NCI-H69 (cell line): Measurements from ENCODE around the gene NLK.

Experiments used
- DNase-seq: peaks from one replicate; lab custom pipeline; 2025; lab: John Stamatoyannopoulos, UW

The NLK gene

DNA sequence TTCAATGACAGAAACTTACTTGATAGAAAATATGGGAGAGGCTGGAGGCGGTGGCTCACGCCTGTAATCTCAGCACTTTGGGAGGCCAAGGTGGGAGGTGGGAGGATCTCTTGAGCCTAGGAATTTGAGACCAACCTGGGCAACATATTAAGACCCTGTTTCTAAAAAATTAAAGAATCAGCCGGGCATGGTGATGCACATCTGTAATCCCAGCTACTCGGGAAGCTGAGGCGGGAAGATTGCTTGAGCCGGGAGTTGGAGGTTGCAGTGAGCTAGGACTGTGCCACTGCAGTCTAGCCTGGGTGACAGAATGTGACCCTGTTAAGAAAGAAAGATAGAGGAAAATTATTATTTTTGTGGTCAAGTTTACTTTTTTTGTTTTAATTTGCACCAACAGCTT is 2.1 kb upstream of the NLK start:
- peak; percentile 36 for DNase-seq

DNA sequence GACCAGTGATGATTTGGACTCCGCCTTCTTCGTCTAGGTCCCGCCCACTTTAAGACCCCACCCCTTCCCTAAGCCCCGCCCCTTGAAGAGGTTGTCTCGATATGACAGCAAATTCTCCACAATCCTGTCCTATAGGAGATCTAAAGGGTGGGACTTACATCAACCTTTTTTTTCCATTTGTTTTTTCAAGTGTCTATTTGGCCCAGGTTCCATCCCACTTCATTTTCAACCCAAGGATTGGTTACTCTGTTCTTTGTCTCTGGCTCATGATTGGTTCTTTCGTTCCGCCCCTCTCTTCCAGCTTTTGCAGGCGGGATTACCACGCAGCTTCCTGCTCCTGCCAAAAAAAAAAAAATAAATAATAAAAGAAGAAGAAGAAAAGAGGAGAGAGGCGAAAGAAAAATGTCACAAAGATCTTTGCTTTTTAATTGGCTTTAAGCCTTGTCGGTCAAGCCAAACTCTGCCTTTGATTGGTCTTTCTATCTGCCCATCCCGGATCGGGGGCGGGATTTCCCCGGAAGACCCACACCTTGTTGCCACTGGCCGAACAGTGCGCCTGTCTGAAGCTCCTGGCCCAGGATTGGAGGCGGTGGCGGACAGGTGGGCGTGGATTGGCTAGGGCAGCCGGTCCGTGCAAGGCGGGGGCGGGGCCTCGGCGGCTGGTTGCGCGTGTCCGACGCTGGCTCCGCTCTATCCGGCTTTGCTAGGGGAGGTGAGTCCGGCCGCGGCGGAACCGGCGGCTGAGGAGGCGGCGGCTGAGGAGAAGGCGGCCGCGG is 1.2 kb upstream of the NLK start:
- peak; percentile 99 for DNase-seq

DNA sequence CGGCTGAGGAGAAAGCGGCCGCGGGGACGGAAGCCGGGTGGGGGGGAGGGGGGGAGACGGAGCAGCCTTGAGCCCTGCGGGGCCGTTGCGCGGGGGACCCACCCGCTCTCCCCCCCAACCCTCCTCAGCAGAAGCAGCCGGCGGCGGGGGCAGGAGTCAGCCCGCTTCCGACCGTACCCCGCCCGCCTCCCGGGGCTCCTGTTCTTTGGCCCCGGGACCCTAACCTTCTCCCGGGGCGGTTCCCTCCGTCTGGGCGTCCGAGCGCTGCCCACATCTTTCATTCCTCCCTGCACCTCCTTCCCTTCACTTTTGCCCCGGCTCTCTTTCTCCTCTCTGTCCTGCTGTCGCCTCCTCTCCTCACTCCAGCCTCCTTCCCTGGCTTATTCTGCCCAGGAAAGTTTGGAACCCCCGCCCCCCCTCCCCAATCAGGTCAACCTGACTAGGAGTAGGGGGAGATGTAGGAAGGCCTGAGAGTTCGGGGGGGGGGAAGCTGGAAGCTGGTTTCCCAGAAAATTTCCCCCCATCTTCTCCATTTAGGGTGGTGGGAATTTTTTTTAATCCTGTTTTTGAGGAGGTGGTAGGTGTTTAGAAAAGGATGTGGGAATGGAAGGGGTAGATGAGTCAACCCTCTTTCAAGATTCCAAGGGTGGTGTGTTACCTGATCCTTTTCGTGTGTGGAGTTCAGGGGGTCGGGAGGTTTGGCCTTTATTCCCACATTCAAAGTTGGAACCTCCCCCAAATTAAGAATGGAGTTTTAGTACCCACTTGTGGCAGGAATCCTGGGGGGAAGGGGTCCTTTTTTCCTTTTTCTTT is 427 bp upstream of the NLK start:
- peak; percentile 69 for DNase-seq

DNA sequence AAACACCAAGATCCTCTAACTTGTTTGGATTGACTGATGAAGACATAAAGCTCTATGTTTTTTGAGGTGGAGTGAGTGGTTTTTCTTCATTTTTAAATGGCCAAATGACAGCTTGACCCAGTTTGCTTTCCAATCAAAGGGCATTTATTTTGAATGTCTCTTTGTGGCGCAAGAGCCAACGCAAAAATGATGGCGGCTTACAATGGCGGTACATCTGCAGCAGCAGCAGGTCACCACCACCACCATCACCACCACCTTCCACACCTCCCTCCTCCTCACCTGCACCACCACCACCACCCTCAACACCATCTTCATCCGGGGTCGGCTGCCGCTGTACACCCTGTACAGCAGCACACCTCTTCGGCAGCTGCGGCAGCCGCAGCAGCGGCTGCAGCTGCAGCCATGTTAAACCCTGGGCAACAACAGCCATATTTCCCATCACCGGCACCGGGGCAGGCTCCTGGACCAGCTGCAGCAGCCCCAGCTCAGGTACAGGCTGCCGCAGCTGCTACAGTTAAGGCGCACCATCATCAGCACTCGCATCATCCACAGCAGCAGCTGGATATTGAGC is 329 bp downstream of the NLK start:
- DNase-seq = no peak

DNA sequence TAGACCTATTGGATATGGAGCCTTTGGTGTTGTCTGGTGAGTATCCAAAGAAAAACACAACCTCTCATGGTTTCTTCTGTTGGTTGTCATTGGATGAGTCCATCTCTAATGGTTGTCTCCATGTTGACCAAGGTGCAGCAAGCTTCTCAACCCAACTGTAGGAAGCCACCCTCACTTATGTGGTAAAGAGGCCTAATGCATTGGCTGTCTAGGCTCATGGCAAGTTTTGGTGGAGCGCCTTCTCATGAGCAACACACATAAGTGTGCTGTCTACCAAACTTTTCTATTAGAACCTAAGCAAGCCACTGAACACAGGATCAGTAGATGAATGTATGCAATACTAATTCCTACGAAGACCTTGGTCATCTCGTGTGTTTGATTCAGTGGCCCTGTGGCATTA is 819 bp downstream of the NLK start:
- DNase-seq = no peak

DNA sequence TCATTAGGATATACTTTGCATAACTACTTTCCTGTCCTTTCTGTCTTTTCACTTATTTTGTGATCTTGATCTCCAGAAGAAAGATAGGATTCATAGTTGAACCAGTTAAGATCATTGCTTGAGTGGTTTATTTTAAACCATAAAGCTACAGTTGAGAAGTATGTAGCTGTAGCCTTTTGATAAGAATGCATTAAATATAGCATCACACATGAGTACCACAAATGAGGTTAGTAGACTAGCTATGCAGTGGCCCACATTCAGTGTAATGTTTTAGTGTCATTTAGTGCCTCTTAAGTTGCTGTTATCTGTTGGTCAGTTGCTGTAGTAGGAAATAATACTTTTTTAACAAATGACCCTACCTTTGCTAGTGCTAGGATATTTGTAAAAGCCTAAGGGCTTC is 1.3 kb downstream of the NLK start:
- DNase-seq = peak; percentile 6

DNA sequence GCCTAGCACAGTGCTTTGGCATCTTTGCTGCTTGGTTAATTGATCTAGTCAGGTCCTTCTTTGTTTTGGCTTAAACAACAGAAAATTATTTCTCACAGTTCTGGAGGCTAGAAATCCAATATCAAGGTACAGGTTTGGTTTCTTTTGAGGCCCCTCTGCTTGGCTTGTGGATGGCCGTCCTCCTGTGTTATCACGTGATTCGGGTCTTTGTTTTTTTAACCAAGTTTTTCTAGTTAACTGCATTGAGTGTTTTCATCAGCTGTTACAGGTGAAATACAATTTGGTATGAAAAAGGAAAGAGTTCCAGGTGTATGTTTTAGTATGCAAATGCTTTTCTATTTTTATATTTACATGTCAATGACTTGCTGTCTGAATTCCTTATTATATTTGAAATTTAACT is 2.8 kb downstream of the NLK start:
- no peak for DNase-seq

GRCh38 chr17:28046034-28046825 is 3.8 kb downstream of the NLK start:
- DNase-seq = no peak

- no peak for DNase-seq
Observed at GRCh38 chr17:28047806-28048205, 5.3 kb downstream of the NLK start.

DNA sequence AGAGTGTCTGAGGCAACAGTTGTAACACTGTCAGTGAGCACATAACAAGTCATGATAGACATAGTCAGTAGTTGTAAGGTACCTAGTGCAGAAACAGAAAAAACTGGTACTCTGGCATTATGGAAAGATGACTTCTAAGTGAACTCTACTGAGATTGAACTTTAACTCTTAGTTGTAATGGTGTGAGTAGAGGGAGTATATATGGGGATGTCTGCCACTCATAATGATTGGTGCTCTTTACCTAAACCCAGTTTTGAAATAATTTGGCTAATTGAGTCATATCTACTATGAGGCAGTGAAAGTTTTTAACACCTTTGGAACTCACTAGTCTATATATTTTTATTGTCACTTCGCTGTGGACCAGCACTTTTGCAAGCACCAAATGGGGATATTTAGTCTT is 6.6 kb downstream of the NLK start:
- no peak for DNase-seq

DNA sequence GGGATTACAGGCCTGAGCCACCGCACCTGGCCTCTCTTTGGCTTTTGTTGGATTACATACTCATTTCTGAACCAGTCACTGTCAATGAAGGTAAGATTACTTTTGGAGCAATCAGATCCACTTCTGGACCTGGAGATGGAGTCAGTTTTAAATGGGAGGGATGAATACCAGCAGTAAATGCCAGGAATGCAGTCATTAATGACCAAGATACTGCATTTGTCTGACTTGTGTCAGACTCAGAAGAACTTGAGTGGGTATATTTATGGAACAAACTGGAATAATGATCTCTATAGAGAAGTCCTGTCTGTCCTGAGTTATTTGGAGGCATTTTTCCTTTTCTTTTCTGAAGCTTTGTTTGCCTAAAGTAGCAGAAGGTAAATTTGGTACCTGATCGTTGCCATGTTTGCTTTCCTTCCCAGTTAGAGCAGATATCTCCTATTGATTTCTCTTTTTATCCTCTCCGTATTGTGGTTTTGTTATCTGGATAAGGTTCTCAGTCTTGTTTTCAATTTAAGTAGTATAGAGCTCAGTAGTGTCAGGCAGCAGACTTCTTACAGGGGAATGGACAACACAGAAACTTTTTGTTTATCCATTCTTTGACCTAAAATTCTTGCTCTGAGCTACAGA is 10.7 kb downstream of the NLK start:
- DNase-seq = peak; percentile 61

DNA sequence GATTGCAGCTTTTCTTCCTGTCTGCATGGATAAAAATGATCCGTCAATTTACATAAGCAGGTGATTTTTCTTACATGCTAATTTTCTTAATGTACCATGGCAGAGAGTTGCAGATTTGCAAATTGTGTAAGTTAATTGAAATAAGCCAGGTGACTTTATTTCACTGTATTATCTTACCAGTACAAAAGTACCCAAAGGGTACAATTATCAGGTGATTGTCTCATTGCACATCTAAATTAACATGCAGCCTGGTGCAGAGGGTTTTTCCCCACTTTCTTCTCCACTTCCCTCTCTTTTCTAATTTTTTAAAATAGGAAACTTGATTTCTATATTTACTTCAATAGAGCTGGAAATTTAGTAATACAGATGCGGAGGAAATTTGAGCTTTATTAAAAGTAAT is 11.2 kb downstream of the NLK start:
- DNase-seq = peak; percentile 81

DNA sequence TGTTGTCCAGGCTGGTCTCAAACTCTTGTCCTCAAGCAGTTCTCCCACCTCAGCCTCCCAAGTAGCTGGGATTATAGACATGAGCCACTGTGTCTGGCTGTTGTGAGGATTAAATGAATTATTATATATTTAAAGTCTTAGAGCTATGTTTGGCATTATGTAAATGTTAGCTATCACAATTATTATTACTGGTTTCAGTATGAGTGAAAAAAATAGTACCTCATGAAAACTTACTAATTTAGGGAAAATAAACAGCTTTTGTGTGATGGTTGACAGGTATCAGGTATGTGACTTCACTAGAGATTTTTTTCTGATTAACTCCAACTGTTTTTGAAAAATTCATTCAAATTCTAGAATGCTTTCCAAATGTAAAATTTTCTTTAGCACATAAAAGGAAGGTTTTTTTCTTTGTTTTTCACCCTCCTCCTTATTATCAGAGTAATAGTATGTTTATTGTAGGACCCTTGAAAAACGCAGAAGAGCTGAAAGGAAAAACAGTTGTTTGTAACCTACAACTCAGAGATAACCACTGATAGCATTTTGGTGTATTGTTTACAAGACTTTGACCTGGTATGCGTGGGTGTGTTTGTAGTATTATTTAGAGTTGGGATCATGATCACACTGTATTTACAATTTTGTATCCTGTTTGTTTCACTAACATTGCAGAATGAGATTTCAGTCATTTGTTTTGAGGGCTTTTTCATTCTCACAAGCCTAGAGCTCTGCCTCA is 13.2 kb downstream of the NLK start:
- no peak for DNase-seq

DNA sequence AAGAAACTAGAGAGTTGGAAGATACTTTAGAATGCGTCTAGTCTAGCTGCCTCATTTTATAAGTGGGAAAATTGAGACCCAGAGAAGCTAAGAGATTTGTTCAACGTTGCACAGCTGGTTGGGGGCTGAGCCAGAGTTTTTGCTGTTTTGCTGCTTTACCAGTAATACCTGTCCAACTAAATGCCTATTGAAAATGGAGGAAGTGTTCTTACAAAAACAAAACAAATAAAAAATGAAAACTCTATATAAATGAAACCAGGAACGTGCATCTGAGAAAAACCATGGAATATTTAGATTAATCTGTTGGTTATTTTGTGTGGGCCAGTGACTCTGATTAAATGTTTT is 13.8 kb downstream of the NLK start:
- no peak for DNase-seq

DNA sequence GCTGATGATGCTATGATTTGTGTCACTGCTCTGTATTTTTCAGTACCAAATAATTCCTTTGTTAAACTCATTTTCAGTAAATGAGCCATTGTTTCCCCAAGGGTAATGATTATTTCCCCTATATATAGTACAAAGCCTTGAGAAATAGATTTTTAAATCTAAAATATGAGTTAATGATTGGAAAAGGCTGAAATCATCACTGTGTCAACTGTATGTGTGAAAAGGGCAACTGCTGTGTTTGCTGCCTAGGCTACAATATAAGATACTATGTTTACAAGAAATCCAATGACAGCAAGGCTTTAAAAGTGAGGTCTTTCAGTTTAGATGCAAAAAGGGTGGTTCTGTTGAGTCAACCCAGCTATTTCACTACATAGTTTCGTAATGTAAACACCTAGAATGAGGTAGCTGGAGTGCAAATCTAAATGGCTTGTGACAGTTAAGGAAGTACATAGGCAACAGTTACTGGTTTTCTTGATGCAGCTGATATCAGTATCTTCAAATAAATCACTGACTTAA is 15.3 kb downstream of the NLK start:
- DNase-seq = peak; percentile 14

- DNase-seq = no peak
Observed at GRCh38 chr17:28059675-28060074, 17.2 kb downstream of the NLK start.

DNA sequence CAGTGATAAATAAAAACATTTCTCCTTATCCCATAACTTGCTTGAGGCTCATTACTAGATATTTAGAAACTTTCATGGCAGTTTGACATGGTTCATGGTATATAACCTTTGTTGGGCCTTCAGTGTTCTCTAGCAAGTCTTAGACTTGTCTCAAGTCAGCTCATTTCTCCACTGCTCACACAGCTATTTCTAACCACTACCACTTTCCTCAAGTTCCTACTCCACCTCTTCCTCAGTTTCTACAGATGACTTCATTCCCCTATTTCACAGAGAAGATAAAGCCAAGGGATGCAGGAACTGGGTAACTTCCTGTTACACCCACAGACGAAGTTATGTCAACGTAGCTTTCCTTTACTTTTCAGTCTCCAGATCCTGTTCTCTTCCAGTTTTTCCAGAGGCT is 23.2 kb downstream of the NLK start:
- no peak for DNase-seq

GRCh38 chr17:28069061-28069460 is 26.6 kb downstream of the NLK start:
- DNase-seq = no peak

GRCh38 chr17:28071179-28071578 is 28.7 kb downstream of the NLK start:
- DNase-seq = no peak

DNA sequence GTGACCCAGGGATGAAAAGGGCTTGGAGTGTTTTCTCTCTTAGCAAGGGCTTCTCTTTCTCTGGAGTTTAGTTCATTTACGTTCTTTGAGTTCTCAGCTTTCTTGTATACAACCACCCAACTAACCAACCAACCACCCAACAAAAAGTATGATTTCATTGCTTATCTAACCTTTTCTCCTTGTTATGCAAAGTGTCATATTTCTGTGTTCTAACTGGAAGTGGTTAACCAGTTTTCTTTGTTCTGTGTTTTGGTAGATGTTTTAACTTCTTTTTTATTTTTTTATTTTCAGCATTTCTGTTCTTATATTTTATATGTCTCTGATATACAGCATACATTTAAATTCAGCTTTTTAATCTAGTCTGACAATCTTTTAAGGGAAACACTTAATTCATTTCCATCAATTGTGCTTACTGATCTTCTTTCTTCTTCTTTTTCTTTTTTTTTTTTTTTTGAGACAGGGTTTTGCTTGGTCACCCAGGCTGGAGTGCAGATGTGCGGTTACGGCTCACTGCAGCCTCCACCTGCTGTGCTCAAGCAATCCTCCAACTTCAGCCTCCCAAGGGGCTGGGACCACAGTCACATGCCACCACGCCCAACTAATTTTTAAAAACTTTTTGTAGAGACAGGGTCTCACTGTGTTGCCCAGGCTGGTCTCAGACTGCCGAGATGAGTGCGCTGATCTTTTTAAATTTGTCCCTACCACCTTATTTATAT is 29.6 kb downstream of the NLK start:
- DNase-seq = no peak
